GM23338 (cell line): ENCODE results near the gene NDE1. TPM values are rescaled to one million over a fixed set of nuclear protein-coding genes. Genes with fewer than 3 reads are reported as not detected.

Experiments
- ATAC-seq: fragments of 200-7000 bp; cut with Tn5 transposase; 3 replicates; pipeline ENCODE4 v1.9.1; 2020
- DNase-seq: peaks from one replicate; pipeline ENCODE4 v3.0.0-alpha.2; 2015; ENCODE audit warnings: low spot score
- H2AFZ ChIP-seq: fragments of 200-600 bp; sonication (generic); 2 replicates; pipeline ENCODE4 v1.8.0; 2016; ENCODE audit warnings: antibody characterized with exemption, mild to moderate bottlenecking, moderate library complexity
- H3F3A ChIP-seq: fragments of 200-600 bp; sonication (generic); replicated peaks from 2 replicates; pipeline ENCODE4 v1.8.0; 2017; ENCODE audit warnings: antibody characterized with exemption, mixed run types, low read depth
- H3K27ac ChIP-seq: fragments of 200-600 bp; sonication (generic); 2 replicates; pipeline ENCODE4 v1.6.1; 2016; ENCODE audit warnings: low read depth
- H3K27me3 ChIP-seq: fragments of 200-600 bp; sonication (generic); 2 replicates; pipeline ENCODE4 v1.8.0; 2016; ENCODE audit warnings: mild to moderate bottlenecking, mixed run types, moderate library complexity; ENCODE audit not compliant: insufficient read depth
- H3K36me3 ChIP-seq: fragments of 200-600 bp; sonication (generic); 2 replicates; pipeline ENCODE4 v1.8.0; 2016; ENCODE audit warnings: mild to moderate bottlenecking; ENCODE audit not compliant: insufficient read depth
- H3K4me1 ChIP-seq: fragments of 200-600 bp; sonication (generic); 2 replicates; pipeline ENCODE4 v1.8.0; 2016; ENCODE audit warnings: mild to moderate bottlenecking, moderate library complexity; ENCODE audit not compliant: insufficient read depth
- H3K4me2 ChIP-seq: fragments of 200-600 bp; sonication (generic); 2 replicates; pipeline ENCODE4 v1.7.1; 2017; ENCODE audit warnings: mixed run types
- H3K4me3 ChIP-seq: fragments of 200-600 bp; sonication (generic); 2 replicates; pipeline ENCODE4 v1.6.1; 2016; ENCODE audit warnings: mixed run types
- H3K79me2 ChIP-seq: fragments of 200-600 bp; sonication (generic); replicated peaks from 2 replicates; pipeline ENCODE4 v1.8.0; 2017; ENCODE audit warnings: mild to moderate bottlenecking; ENCODE audit not compliant: insufficient read depth
- H3K9me2 ChIP-seq: fragments of 200-600 bp; sonication (generic); 2 replicates; pipeline ENCODE4 v1.8.0; 2017; ENCODE audit not compliant: insufficient read depth
- H4K20me1 ChIP-seq: fragments of 200-600 bp; sonication (generic); replicated peaks from 2 replicates; pipeline ENCODE4 v1.8.0; 2017; ENCODE audit warnings: mild to moderate bottlenecking; ENCODE audit not compliant: insufficient read depth
- H3K27ac Mint-ChIP-seq: 2 replicates; pipeline ENCODE4 v1.8.0; 2020; ENCODE audit warnings: inconsistent platforms, mild to moderate bottlenecking, moderate library complexity, mixed read lengths
- H3K27me3 Mint-ChIP-seq: 3 replicates; pipeline ENCODE4 v1.8.0; 2022; ENCODE audit warnings: low read depth, mild to moderate bottlenecking, moderate library complexity, mixed read lengths, inconsistent platforms; ENCODE audit not compliant: insufficient read depth, poor library complexity
- H3K36me3 Mint-ChIP-seq: 3 replicates; pipeline ENCODE4 v1.8.0; 2021; ENCODE audit warnings: low read depth, mild to moderate bottlenecking, inconsistent platforms, moderate library complexity, mixed read lengths
- H3K4me1 Mint-ChIP-seq: 3 replicates; pipeline ENCODE4 v1.8.0; 2020; ENCODE audit warnings: mild to moderate bottlenecking, inconsistent platforms, mixed read lengths
- H3K4me3 Mint-ChIP-seq: 3 replicates; pipeline ENCODE4 v1.8.0; 2021; ENCODE audit warnings: moderate library complexity, mild to moderate bottlenecking, inconsistent platforms, mixed read lengths
- H3K9me3 Mint-ChIP-seq: 3 replicates; pipeline ENCODE4 v1.8.0; 2020; ENCODE audit warnings: moderate library complexity, mild to moderate bottlenecking, inconsistent platforms, mixed read lengths
- CREB1 ChIP-seq: fragments of 250-450 bp; sonication (Bioruptor Pico); IDR thresholded peaks from 2 replicates; pipeline ENCODE4 v1.5.0; 2020; ENCODE audit warnings: low read depth, mild to moderate bottlenecking, moderate library complexity
- CTCF ChIP-seq, 2 experiments: fragments of 200-600 bp in 1 of 2; sonication (generic) in 1 of 2; conservative IDR thresholded peaks; 2 replicates each; pipeline versions ENCODE4 v1.5.1 to v1.6.1; 2016 to 2017; ENCODE audit warnings: antibody characterized with exemption in 2 of 2, low read depth in 2 of 2, mild to moderate bottlenecking in 2 of 2, moderate library complexity in 1 of 2
- EZH2 ChIP-seq: fragments of 200-600 bp; sonication (generic); IDR thresholded peaks from one replicate; pipeline ENCODE4 v1.8.0; 2017; ENCODE audit warnings: antibody characterized with exemption, mild to moderate bottlenecking, low read depth; ENCODE audit not compliant: unreplicated experiment
- EZH2phosphoT487 ChIP-seq: fragments of 200-600 bp; sonication (generic); IDR thresholded peaks from one replicate; pipeline ENCODE4 v1.8.1; 2018; ENCODE audit warnings: antibody characterized with exemption; ENCODE audit not compliant: unreplicated experiment
- JUNB ChIP-seq: IDR thresholded peaks from one replicate; pipeline ENCODE4 v1.6.1; 2016; ENCODE audit warnings: antibody characterized with exemption; ENCODE audit not compliant: unreplicated experiment
- POLR2AphosphoS5 ChIP-seq: IDR thresholded peaks from 2 replicates; pipeline ENCODE4 v1.6.1; 2016; ENCODE audit warnings: antibody characterized with exemption, low read depth
- REST ChIP-seq: IDR thresholded peaks from one replicate; pipeline ENCODE4 v1.6.1; 2018; ENCODE audit warnings: antibody characterized with exemption; ENCODE audit not compliant: unreplicated experiment
- STAT1 ChIP-seq: IDR thresholded peaks from one replicate; pipeline ENCODE4 v1.6.1; 2016; ENCODE audit warnings: antibody characterized with exemption; ENCODE audit not compliant: unreplicated experiment
- ZNF114 ChIP-seq: fragments of 250-450 bp; sonication (Bioruptor Pico); IDR thresholded peaks from 2 replicates; pipeline ENCODE4 v1.5.0; 2020; ENCODE audit warnings: mild to moderate bottlenecking, moderate library complexity
- ZNF331 ChIP-seq: fragments of 250-450 bp; sonication (Bioruptor Pico); IDR thresholded peaks from 2 replicates; pipeline ENCODE4 v1.5.0; 2020; ENCODE audit warnings: low read depth, mild to moderate bottlenecking, moderate library complexity
- polyA plus RNA-seq: library from polyadenylated mRNA; unstranded; fragments of >200 nt; fragmentation: Nextera tagmentation; extraction: Ambion mirVana; gene quantifications from 2 replicates; pipeline ENCODE4 v1.2.1, GENCODE V29; 2016
- total RNA-seq: library from RNA; depleted of rRNA; stranded (reverse); fragments of >200 nt; shearing (Covaris generic); gene quantifications from 2 replicates; pipeline ENCODE4 v1.2.3, GENCODE V29; 2014
- TF ChIP-seq, protein P1 (sequence below): IDR thresholded peaks from 2 replicates; pipeline ENCODE4 v1.6.1; 2016; ENCODE audit warnings: antibody characterized with exemption

Gene NDE1
- total and polyA plus RNA-seq, 2 experiments from 2014 or later, result 13.0 to 22.9 TPM

GRCh38 chr16:15749371-15749770 lies 99.3 kb downstream of the NDE1 start (continued):
- TF ChIP-seq CTCF (conservative IDR thresholded peaks at IDR 0.05; ENCODE audit: low read depth in 2 of 2), result no peak
- no peak for TF ChIP-seq ZNF114 (CRISPR knock-in tag)
- TF ChIP-seq, protein P1, sequence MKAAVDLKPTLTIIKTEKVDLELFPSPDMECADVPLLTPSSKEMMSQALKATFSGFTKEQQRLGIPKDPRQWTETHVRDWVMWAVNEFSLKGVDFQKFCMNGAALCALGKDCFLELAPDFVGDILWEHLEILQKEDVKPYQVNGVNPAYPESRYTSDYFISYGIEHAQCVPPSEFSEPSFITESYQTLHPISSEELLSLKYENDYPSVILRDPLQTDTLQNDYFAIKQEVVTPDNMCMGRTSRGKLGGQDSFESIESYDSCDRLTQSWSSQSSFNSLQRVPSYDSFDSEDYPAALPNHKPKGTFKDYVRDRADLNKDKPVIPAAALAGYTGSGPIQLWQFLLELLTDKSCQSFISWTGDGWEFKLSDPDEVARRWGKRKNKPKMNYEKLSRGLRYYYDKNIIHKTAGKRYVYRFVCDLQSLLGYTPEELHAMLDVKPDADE, result no peak
- TF ChIP-seq POLR2AphosphoS5, result no peak
- TF ChIP-seq REST, result no peak
- TF ChIP-seq JUNB, result no peak
- no peak for TF ChIP-seq EZH2
- TF ChIP-seq ZNF331, result no peak

DNA sequence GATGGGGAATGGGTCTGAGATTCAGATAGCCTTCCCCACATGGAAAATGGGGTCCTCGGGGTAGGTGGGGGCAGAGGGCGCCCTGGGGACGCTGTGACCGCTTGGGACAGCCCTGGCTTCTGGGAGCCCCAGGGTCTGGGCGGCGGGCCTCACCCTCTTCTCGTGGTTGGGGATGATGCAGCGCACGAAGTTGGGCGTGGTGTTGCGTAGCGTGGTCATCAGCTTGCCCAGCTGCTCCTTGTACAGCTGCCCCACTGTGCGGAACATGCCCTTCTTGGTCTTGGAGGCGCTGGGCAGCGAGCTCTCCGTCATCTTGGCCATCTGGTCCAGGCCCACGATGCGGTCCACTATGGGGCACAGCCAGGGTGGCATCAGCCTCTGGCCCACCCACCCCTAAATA lies 99.9 kb downstream of the NDE1 start:
- H3K27me3 Mint-ChIP-seq, result peaks cover 8% of the 10 kb centered on the region

More for the DNA sequence above, 99.9 kb downstream of the NDE1 start:
- H3K4me2 ChIP-seq, result no peak overlapping the region
- no peaks in the 10 kb centered on the region for H4K20me1 ChIP-seq
- DNase-seq, result no peak
- no peak overlapping the region for H3K4me3 ChIP-seq
- H3K27me3 ChIP-seq, result no peaks in the 10 kb centered on the region
- Mint-ChIP-seq H3K36me3 (no peaks in the 10 kb centered on the region), H3K4me3 (no peak overlapping the region), H3K4me1 (no peaks in the 10 kb centered on the region), H3K9me3 (no peaks in the 10 kb centered on the region; the same call in 2 of the 3 replicates), H3K27ac (no peak overlapping the region)
- H3K36me3 ChIP-seq, result no peaks in the 10 kb centered on the region
- ATAC-seq, result no peak
- no peak for TF ChIP-seq JUNB
- no peak for TF ChIP-seq STAT1
- no peak for TF ChIP-seq EZH2phosphoT487
- TF ChIP-seq CTCF (conservative IDR thresholded peaks at IDR 0.05; ENCODE audit: low read depth in 2 of 2), result no peak
- TF ChIP-seq EZH2, result no peak
- TF ChIP-seq CREB1 (CRISPR knock-in tag), result no peak
- H3K4me1 ChIP-seq, result no peaks in the 10 kb centered on the region
- H3K9me2 ChIP-seq, result no peaks in the 10 kb centered on the region
- no peaks in the 10 kb centered on the region for H3F3A ChIP-seq
- H3K79me2 ChIP-seq, result no peaks in the 10 kb centered on the region
- no peak overlapping the region for H3K27ac ChIP-seq
- H2AFZ ChIP-seq, result no peak overlapping the region
